Panc1 (cell line): ENCODE data around the gene ATP6V1F. TPM values are rescaled to one million over a fixed set of nuclear protein-coding genes. Genes with fewer than 3 reads are reported as not detected.

Experiments used
- ATAC-seq: fragments of 200-7000 bp; cut with Tn5 transposase; 2 replicates; pipeline ENCODE4 v1.9.1; 2020; ENCODE audit warnings: mild to moderate bottlenecking, moderate library complexity
- BruUV-seq: library from RNA; stranded (reverse); fragments of 400-500 nt; replicated peaks from 2 replicates; lab custom pipeline; 2021; lab: Mats Ljungman, UMichigan
- CTCF ChIA-PET: fragments of 300-600 bp; sonication (Branson Sonifier 250); formaldehyde crosslinking; loops from one replicate; lab custom pipeline; 2022; ENCODE audit warnings: antibody characterized with exemption; lab: Charles Lee
- POLR2A ChIA-PET: fragments of 300-600 bp; sonication (Branson Sonifier 250); formaldehyde crosslinking; loops from one replicate; lab custom pipeline; 2022; ENCODE audit warnings: antibody characterized with exemption; lab: Charles Lee
- DNase-seq: peaks from one replicate; pipeline ENCODE4 v3.0.0-alpha.2; 2010; ENCODE audit warnings: low read depth, low spot score
- H3K27ac ChIP-seq: 2 replicates; pipeline ENCODE4 v1.5.1; 2011; ENCODE audit warnings: mild to moderate bottlenecking, low read length, inconsistent platforms
- H3K27me3 ChIP-seq: fragments of 200-500 bp; sonication (Bioruptor generic); 2 replicates; pipeline ENCODE4 v1.6.0; 2014; ENCODE audit warnings: low read length, inconsistent platforms; ENCODE audit not compliant: control insufficient read depth, insufficient read depth
- H3K36me3 ChIP-seq: fragments of 200-500 bp; sonication (Bioruptor generic); 2 replicates; pipeline ENCODE4 v1.5.1; 2014; ENCODE audit warnings: inconsistent platforms, mild to moderate bottlenecking, low read length, moderate library complexity; ENCODE audit not compliant: control insufficient read depth, insufficient read depth
- H3K4me1 ChIP-seq: 2 replicates; pipeline ENCODE4 v1.5.1; 2011; ENCODE audit warnings: inconsistent platforms, mild to moderate bottlenecking, low read length, moderate library complexity; ENCODE audit not compliant: control insufficient read depth, insufficient read depth
- H3K4me3 ChIP-seq, 2 experiments: 2 replicates each; pipeline ENCODE4 v1.5.1; 2011 to 2012; ENCODE audit warnings: low read depth in 2 of 2, low read length in 2 of 2, mild to moderate bottlenecking in 2 of 2, inconsistent platforms in 1 of 2, moderate library complexity in 1 of 2
- H3K9me3 ChIP-seq: fragments of 200-500 bp; sonication (Bioruptor generic); 2 replicates; pipeline ENCODE4 v1.5.1; 2014; ENCODE audit warnings: low read depth, mild to moderate bottlenecking, inconsistent platforms, low read length, moderate library complexity; ENCODE audit not compliant: control insufficient read depth, insufficient read depth
- POLR2AphosphoS5 ChIP-seq: IDR thresholded peaks from 2 replicates; pipeline ENCODE4 v1.6.1; 2012; ENCODE audit warnings: mild to moderate bottlenecking, low read depth, low read length, moderate library complexity
- SIN3A ChIP-seq: IDR thresholded peaks from 2 replicates; pipeline ENCODE4 v1.6.1; 2012; ENCODE audit warnings: low read depth, mild to moderate bottlenecking, low read length, moderate library complexity, borderline replicate concordance; ENCODE audit not compliant: insufficient read depth
- TCF7L2 ChIP-seq: IDR thresholded peaks from 2 replicates; pipeline ENCODE4 v1.6.1; 2011; ENCODE audit warnings: mild to moderate bottlenecking, low read depth, low read length, inconsistent platforms
- in situ Hi-C: cut with HindIII; loops from 2 replicates; pipeline ENCODE4 v1.10.0; 2016; ENCODE audit warnings: low sequenced_read_pairs, low pct_unique_long_range_greater_than_20kb
- intact Hi-C: fragments of 100-400 bp; cut with micrococcal nuclease; formaldehyde crosslinking; loops from one replicate; pipeline ENCODE4 v1.10.0; 2022; ENCODE audit not compliant: unreplicated experiment
- total RNA-seq: library from RNA; stranded (reverse); gene quantifications from one replicate; pipeline ENCODE4 v1.2.1, GENCODE V29; 2021; ENCODE audit not compliant: unreplicated experiment
- TF ChIP-seq, protein P1 (sequence below): fragments of 450-650 bp; IDR thresholded peaks from 2 replicates; pipeline ENCODE4 v1.5.1; 2017; ENCODE audit warnings: mild to moderate bottlenecking
- TF ChIP-seq, protein P2 (sequence below), 2 experiments: IDR thresholded peaks; 2 replicates each; pipeline ENCODE4 v1.6.1; 2011 to 2012; ENCODE audit warnings: low read depth in 2 of 2, control low read depth in 1 of 2, low read length in 1 of 2, mild to moderate bottlenecking in 1 of 2, moderate library complexity in 1 of 2; ENCODE audit not compliant: insufficient read depth in 1 of 2

Gene ATP6V1F
- total RNA-seq, 1 experiment from 2014 or later = 151 TPM

DNA sequence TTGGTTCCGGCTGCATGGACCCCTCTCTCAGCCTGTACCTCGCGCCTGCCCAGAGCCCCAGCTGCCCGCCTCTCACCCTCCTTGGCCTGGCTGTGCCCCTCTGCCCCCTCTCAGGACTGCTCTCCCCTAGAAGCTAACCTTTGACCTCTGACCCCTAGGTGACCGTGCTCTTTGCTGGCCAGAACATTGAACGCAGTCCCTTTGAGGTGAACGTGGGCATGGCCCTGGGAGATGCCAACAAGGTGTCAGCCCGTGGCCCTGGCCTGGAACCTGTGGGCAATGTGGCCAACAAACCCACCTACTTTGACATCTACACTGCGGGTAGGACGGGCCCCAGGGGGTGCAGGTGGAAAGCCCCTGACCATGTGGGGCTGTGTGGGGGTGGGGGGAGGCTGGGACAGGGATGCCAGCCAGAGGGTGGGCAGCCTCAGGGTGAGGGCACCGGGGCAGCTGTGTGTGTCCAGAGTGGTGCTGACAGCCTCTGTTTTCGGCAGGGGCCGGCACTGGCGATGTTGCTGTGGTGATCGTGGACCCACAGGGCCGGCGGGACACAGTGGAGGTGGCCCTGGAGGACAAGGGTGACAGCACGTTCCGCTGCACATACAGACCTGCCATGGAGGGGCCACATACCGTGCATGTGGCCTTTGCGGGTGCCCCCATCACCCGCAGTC is 24.4 kb upstream of the ATP6V1F start:
- Histone ChIP-seq H3K27ac (no peak overlapping the region), H3K27me3 (no peaks in the 10 kb centered on the region), H3K4me3 (no peak overlapping the region), H3K9me3 (no peaks in the 10 kb centered on the region), H3K4me1 (no peaks in the 10 kb centered on the region), H3K36me3 (no peaks in the 10 kb centered on the region)
- intact Hi-C loops = no loop called here
- DNase-seq (no peak), ATAC-seq (no peak)
- in situ Hi-C loops = no loop called here
- CTCF ChIA-PET = no interaction called here
- TF ChIP-seq, protein P1, sequence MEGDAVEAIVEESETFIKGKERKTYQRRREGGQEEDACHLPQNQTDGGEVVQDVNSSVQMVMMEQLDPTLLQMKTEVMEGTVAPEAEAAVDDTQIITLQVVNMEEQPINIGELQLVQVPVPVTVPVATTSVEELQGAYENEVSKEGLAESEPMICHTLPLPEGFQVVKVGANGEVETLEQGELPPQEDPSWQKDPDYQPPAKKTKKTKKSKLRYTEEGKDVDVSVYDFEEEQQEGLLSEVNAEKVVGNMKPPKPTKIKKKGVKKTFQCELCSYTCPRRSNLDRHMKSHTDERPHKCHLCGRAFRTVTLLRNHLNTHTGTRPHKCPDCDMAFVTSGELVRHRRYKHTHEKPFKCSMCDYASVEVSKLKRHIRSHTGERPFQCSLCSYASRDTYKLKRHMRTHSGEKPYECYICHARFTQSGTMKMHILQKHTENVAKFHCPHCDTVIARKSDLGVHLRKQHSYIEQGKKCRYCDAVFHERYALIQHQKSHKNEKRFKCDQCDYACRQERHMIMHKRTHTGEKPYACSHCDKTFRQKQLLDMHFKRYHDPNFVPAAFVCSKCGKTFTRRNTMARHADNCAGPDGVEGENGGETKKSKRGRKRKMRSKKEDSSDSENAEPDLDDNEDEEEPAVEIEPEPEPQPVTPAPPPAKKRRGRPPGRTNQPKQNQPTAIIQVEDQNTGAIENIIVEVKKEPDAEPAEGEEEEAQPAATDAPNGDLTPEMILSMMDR = no peak
- POLR2A ChIA-PET = no interaction called here
- no TSS peak for BruUV-seq

DNA sequence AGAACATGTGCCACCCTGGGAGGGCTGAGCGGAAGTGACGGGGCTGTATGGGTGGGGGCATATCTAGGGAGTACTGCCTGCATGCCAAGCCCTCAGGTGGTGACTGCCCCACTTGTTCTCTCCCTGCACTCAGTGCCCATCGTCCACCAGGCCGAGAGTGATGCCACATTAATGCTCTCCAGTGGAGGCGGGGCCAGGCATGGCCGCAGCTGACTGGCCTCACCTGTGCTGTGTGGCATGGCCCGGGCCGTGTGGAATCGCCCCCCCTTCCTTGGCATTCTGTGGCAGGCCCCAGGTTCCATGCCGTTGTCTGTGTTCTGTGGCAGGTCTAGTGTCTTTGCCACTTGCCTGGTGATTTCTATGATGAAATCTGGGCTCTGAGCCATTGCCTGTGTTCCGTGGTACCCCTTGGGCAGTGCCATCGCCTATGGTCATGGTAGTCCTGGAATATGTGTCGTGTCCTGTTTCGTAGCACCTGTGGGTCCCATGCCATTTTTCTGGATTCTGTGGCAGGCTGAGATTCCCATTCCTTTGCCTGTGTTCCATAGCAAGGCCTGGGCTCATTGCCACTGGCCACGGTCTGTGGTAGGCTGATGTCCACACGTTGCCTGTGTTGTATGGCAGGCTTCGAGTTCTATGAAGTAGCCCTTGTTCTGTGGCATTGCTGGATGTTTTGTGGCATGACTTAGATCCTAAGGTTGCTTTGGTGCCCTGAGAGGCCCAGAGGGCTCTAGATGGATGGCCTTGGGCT is 23.5 kb upstream of the ATP6V1F start:
- Histone ChIP-seq H3K27me3 (no peaks in the 10 kb centered on the region), H3K9me3 (no peaks in the 10 kb centered on the region), H3K36me3 (no peaks in the 10 kb centered on the region), H3K4me3 (no peak overlapping the region), H3K4me1 (no peaks in the 10 kb centered on the region), H3K27ac (no peak overlapping the region)
- in situ Hi-C loops = no loop called here
- POLR2A ChIA-PET = no interaction called here
- intact Hi-C loops = no loop called here
- DNase-seq (no peak), ATAC-seq (no peak)
- BruUV-seq = no TSS peak
- CTCF ChIA-PET = no interaction called here
- TF ChIP-seq POLR2AphosphoS5 (no peak), SIN3A (no peak), TCF7L2 (no peak)
- TF ChIP-seq, protein P1 = no peak
- TF ChIP-seq, protein P2, sequence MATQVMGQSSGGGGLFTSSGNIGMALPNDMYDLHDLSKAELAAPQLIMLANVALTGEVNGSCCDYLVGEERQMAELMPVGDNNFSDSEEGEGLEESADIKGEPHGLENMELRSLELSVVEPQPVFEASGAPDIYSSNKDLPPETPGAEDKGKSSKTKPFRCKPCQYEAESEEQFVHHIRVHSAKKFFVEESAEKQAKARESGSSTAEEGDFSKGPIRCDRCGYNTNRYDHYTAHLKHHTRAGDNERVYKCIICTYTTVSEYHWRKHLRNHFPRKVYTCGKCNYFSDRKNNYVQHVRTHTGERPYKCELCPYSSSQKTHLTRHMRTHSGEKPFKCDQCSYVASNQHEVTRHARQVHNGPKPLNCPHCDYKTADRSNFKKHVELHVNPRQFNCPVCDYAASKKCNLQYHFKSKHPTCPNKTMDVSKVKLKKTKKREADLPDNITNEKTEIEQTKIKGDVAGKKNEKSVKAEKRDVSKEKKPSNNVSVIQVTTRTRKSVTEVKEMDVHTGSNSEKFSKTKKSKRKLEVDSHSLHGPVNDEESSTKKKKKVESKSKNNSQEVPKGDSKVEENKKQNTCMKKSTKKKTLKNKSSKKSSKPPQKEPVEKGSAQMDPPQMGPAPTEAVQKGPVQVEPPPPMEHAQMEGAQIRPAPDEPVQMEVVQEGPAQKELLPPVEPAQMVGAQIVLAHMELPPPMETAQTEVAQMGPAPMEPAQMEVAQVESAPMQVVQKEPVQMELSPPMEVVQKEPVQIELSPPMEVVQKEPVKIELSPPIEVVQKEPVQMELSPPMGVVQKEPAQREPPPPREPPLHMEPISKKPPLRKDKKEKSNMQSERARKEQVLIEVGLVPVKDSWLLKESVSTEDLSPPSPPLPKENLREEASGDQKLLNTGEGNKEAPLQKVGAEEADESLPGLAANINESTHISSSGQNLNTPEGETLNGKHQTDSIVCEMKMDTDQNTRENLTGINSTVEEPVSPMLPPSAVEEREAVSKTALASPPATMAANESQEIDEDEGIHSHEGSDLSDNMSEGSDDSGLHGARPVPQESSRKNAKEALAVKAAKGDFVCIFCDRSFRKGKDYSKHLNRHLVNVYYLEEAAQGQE (IDR thresholded peaks at IDR 0.05; ENCODE audit: insufficient read depth in 1 of 2, low read depth in 2 of 2, low read length in 1 of 2) = no peak
